ENCODE results near the gene DONSON. TPM values are rescaled to one million over a fixed set of nuclear protein-coding genes. Genes with fewer than 3 reads are reported as not detected.
"Not testable (repeated sequence)": the region's sequence is repeated elsewhere in the genome, so short reads cannot be mapped to it uniquely, and the experiment has no call there.

The DONSON gene
- total RNA-seq, 4 donors from 2014 or later, result 6.1 to 13.2 (median 11.9) TPM

GRCh38 chr21:33618407-33618806 is 29.9 kb upstream of the DONSON start:
- Histone ChIP-seq H3K9me3 (no peaks in the 10 kb centered on the region), H3K4me3 (no peak overlapping the region), H3K27ac (no peak overlapping the region), H3K27me3 (no peaks in the 10 kb centered on the region), H3K4me1 (no peaks in the 10 kb centered on the region), H3K36me3 (peaks cover 0 to 84% (median 12%) of the 10 kb centered on the region in 3 donors)
- WGBS, 2 donors, result 96 to 97% methylated on average over 2 of the region's 2 CpGs
- TF ChIP-seq, protein P1, sequence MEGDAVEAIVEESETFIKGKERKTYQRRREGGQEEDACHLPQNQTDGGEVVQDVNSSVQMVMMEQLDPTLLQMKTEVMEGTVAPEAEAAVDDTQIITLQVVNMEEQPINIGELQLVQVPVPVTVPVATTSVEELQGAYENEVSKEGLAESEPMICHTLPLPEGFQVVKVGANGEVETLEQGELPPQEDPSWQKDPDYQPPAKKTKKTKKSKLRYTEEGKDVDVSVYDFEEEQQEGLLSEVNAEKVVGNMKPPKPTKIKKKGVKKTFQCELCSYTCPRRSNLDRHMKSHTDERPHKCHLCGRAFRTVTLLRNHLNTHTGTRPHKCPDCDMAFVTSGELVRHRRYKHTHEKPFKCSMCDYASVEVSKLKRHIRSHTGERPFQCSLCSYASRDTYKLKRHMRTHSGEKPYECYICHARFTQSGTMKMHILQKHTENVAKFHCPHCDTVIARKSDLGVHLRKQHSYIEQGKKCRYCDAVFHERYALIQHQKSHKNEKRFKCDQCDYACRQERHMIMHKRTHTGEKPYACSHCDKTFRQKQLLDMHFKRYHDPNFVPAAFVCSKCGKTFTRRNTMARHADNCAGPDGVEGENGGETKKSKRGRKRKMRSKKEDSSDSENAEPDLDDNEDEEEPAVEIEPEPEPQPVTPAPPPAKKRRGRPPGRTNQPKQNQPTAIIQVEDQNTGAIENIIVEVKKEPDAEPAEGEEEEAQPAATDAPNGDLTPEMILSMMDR (IDR thresholded peaks at IDR 0.05), result no peak
- TF ChIP-seq POLR2A (IDR thresholded peaks at IDR 0.05), result no peak
- intact Hi-C loops (cut with DNase I), result no loop called here
- no peak for DNase-seq

- H3K27me3 ChIP-seq; intact Hi-C loops (cut with DNase I); H3K9me3 ChIP-seq; H3K4me3 ChIP-seq; H3K27ac ChIP-seq; H3K4me1 ChIP-seq; DNase-seq: not testable (repeated sequence)
- peaks cover 0 to 84% (median 11%) of the 10 kb centered on the region in 3 donors for H3K36me3 ChIP-seq
- WGBS, 2 donors, result 91 to 93% methylated on average over 11 of the region's 11 CpGs
Observed at GRCh38 chr21:33617565-33617964, 29.1 kb upstream of the DONSON start.

GRCh38 chr21:33611006-33611744 is 22.7 kb upstream of the DONSON start:
- H3K4me1 ChIP-seq, result no peaks in the 10 kb centered on the region
- intact Hi-C loops (cut with DNase I), result no loop called here
- H3K27ac ChIP-seq, result no peak overlapping the region
- no peaks in the 10 kb centered on the region for H3K27me3 ChIP-seq
- H3K4me3 ChIP-seq, result no peak overlapping the region
- no peak for DNase-seq
- 89 to 96% methylated on average over 7 of the region's 7 CpGs for WGBS, 2 donors
- no peaks in the 10 kb centered on the region for H3K9me3 ChIP-seq
- H3K36me3 ChIP-seq, result peaks cover 0 to 99% (median 11%) of the 10 kb centered on the region in 3 donors
- no peak for TF ChIP-seq POLR2A (IDR thresholded peaks at IDR 0.05)
- TF ChIP-seq, protein P1 (IDR thresholded peaks at IDR 0.05), result no peak

DNA sequence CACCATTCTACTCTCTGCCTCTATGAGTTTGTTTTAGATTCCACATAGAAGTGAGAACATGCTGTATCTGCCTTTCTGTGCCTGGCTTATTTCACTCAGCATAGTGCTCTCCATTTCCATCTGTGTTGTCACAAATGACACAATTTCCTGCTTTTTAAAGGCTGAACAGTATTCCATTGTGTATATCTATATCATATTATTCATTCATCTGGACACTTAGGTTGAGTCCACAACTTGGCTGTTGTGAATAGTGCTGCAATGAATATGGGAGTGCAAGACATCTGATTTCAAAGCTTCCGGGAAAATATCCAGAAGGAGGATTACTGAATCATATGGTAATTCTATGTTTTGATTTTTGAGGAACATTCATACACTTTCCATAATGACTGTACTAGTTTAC is 20.1 kb upstream of the DONSON start:
- H3K9me3 ChIP-seq, result no peaks in the 10 kb centered on the region
- no peak overlapping the region for H3K4me3 ChIP-seq
- no peaks in the 10 kb centered on the region for H3K27me3 ChIP-seq
- peaks cover 0 to 90% (median 7%) of the 10 kb centered on the region in 3 donors for H3K36me3 ChIP-seq
- TF ChIP-seq, protein P1 (IDR thresholded peaks at IDR 0.05), result no peak
- TF ChIP-seq POLR2A (IDR thresholded peaks at IDR 0.05), result no peak
- DNase-seq, result no peak
- H3K27ac ChIP-seq, result no peak overlapping the region
- intact Hi-C loops (cut with DNase I), result no loop called here
- no peaks in the 10 kb centered on the region for H3K4me1 ChIP-seq
- 15 to 53% methylated on average over 1 of the region's 1 CpG for WGBS, 2 donors

GRCh38 chr21:33598051-33598450 is 9.6 kb upstream of the DONSON start:
- H3K27me3 ChIP-seq, result no peaks in the 10 kb centered on the region
- no peaks in the 10 kb centered on the region for H3K4me1 ChIP-seq
- DNase-seq, result no peak
- WGBS, 2 donors, result 81 to 82% methylated on average over 1 of the region's 1 CpG
- intact Hi-C loops (cut with DNase I), result no loop called here
- no peaks in the 10 kb centered on the region for H3K9me3 ChIP-seq
- peaks cover 6 to 96% (median 25%) of the 10 kb centered on the region in 3 donors for H3K36me3 ChIP-seq
- H3K27ac ChIP-seq, result no peak overlapping the region
- TF ChIP-seq, protein P1 (IDR thresholded peaks at IDR 0.05), result no peak
- TF ChIP-seq POLR2A (IDR thresholded peaks at IDR 0.05), result no peak
- no peak overlapping the region for H3K4me3 ChIP-seq

All from esophagus squamous epithelium (tissue), 5 donors.